Endometrium (tissue), 2 donors: ENCODE results near the gene HOXB1.

Experiments used
- FAIRE-seq: peaks from 2 replicates; lab custom pipeline; 2012; peaks lifted over from hg19 to GRCh38; lab: Jason Lieb, UNC
- donor health status: control.
- donor health status: control.

The HOXB1 gene

GRCh38 chr17:48567646-48568354 lies 37.0 kb upstream of the HOXB1 start:
- FAIRE-seq: no peak

- no peak for FAIRE-seq
Observed at GRCh38 chr17:48567209-48567608, 36.4 kb upstream of the HOXB1 start.

- FAIRE-seq: no peak
Observed at GRCh38 chr17:48566717-48567116, 35.9 kb upstream of the HOXB1 start.

GRCh38 chr17:48565925-48566710 lies 35.3 kb upstream of the HOXB1 start:
- no peak for FAIRE-seq

- no peak for FAIRE-seq
Observed at GRCh38 chr17:48565022-48565554, 34.3 kb upstream of the HOXB1 start.

- no peak for FAIRE-seq
Observed at GRCh38 chr17:48564188-48565021, 33.6 kb upstream of the HOXB1 start.

GRCh38 chr17:48563867-48564187 lies 33.0 kb upstream of the HOXB1 start:
- no peak for FAIRE-seq

- FAIRE-seq: no peak
Observed at GRCh38 chr17:48563385-48563838, 32.6 kb upstream of the HOXB1 start.

GRCh38 chr17:48562934-48563333 lies 32.1 kb upstream of the HOXB1 start:
- no peak for FAIRE-seq

- FAIRE-seq: no peak
Observed at GRCh38 chr17:48561884-48562810, 31.3 kb upstream of the HOXB1 start.

- FAIRE-seq: no peak
Observed at GRCh38 chr17:48559840-48560817, 29.3 kb upstream of the HOXB1 start.

- FAIRE-seq: no peak
Observed at GRCh38 chr17:48559122-48559839, 28.5 kb upstream of the HOXB1 start.

- FAIRE-seq: no peak
Observed at GRCh38 chr17:48558831-48559121, 28.0 kb upstream of the HOXB1 start.

GRCh38 chr17:48558057-48558830 lies 27.4 kb upstream of the HOXB1 start:
- FAIRE-seq: no peak

- FAIRE-seq: no peak
Observed at GRCh38 chr17:48556576-48557401, 26.0 kb upstream of the HOXB1 start.

- no peak for FAIRE-seq
Observed at GRCh38 chr17:48556229-48556575, 25.4 kb upstream of the HOXB1 start.

- no peak for FAIRE-seq
Observed at GRCh38 chr17:48555258-48556228, 24.7 kb upstream of the HOXB1 start.
